Fibroblast of lung (primary cell): ENCODE results near the gene ACSM5.

Experiments
- EZH2 ChIP-seq: IDR thresholded peaks from 2 replicates; pipeline ENCODE4 v1.5.1; 2012; ENCODE audit warnings: low read length, control low read depth, mild to moderate bottlenecking; ENCODE audit errors: missing control alignments
- TF ChIP-seq, protein P1 (sequence below), 2 donors: IDR thresholded peaks in 1 of 2; conservative IDR thresholded peaks in 1 of 2; 1 replicate in 1 of 2; 2 replicates in 1 of 2; pipeline ENCODE4 v1.5.1; 2011 to 2012; ENCODE audit warnings: low read length in 2 of 2, control low read depth in 1 of 2, inconsistent platforms in 1 of 2, low read depth in 1 of 2, mild to moderate bottlenecking in 1 of 2

DNA sequence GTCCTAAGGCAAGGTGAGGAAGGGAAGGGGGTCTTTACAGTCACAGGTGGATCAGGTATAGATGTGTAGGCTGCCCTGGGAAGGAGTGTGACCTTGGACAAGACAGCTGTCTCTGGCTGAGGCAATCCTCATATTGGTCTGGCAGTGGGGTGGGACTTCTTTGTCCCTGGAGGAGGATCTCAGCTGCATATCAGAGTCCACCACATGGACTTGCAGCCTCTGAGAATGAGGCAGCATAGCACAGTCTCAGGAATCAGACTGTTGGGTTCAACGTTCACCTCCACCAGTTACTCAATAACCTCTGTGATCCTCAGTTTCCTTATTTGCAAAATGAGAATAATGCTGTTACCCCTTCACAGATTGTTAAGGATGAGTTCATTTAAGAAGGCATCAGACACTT lies 75.4 kb downstream of the ACSM5 start:
- TF ChIP-seq, protein P1, sequence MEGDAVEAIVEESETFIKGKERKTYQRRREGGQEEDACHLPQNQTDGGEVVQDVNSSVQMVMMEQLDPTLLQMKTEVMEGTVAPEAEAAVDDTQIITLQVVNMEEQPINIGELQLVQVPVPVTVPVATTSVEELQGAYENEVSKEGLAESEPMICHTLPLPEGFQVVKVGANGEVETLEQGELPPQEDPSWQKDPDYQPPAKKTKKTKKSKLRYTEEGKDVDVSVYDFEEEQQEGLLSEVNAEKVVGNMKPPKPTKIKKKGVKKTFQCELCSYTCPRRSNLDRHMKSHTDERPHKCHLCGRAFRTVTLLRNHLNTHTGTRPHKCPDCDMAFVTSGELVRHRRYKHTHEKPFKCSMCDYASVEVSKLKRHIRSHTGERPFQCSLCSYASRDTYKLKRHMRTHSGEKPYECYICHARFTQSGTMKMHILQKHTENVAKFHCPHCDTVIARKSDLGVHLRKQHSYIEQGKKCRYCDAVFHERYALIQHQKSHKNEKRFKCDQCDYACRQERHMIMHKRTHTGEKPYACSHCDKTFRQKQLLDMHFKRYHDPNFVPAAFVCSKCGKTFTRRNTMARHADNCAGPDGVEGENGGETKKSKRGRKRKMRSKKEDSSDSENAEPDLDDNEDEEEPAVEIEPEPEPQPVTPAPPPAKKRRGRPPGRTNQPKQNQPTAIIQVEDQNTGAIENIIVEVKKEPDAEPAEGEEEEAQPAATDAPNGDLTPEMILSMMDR (conservative IDR thresholded peaks at IDR 0.05 in 1 of 2, IDR thresholded peaks at IDR 0.05 in 1 of 2; ENCODE audit: low read depth in 1 of 2, low read length in 2 of 2): no peak
- no peak for TF ChIP-seq EZH2
